ENCODE data around the gene MAN2A1. TPM values are rescaled to one million over a fixed set of nuclear protein-coding genes. Genes with fewer than 3 reads are reported as not detected.
A peak's percentile ranks its signal among the peaks of the same experiment; 100 is the strongest.

Gene MAN2A1
- total and polyA plus RNA-seq, 2 experiments from 2014 or later = 20.8 to 54.6 TPM

DNA sequence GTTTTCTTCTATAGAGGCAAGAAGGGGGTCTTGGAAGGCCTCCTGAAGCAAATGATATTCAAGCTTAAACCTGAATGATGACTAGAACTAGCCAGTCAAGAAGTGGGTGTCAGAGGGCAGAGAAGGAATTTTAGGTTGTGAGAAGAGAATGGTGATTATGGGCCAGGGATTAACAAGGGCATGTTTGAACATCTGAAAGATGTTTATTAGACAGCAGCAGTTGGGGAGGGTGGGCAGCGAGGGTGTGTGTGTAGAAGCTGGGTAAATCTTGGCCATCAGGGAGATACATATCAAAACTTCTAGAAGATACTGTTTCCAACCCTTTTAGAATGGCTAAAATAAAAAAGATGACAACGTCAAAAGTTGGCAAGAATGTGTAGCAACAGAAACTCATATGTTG lies 54.5 kb downstream of the MAN2A1 start:
- peaks cover 64% of the 10 kb centered on the region for H3K4me1 ChIP-seq (ENCODE audit: insufficient read depth)
- H3K9me2 ChIP-seq (ENCODE audit: insufficient read depth) = no peaks in the 10 kb centered on the region
- H3K4me3 ChIP-seq = no peak overlapping the region
- peak overlapping the region; percentile 70 for H3K27ac ChIP-seq
- TF ChIP-seq EZH2 (IDR thresholded peaks at IDR 0.05; ENCODE audit: insufficient read depth, poor library complexity, severe bottlenecking) = no peak
- no peak for TF ChIP-seq EZH2phosphoT487 (IDR thresholded peaks at IDR 0.05; ENCODE audit: insufficient read depth, low read depth)
- DNase-seq = no peak
- no peaks in the 10 kb centered on the region for H4K20me1 ChIP-seq (ENCODE audit: insufficient read depth)
- no peak overlapping the region for H3K9ac ChIP-seq
- H3K27me3 ChIP-seq (replicated peaks; ENCODE audit: insufficient read depth) = no peaks in the 10 kb centered on the region
- in situ Hi-C loops (cut with MboI) = no loop called here
- H3K9me3 ChIP-seq (ENCODE audit: low read depth) = no peaks in the 10 kb centered on the region
- WGBS, 2 experiments (ENCODE audit: low coverage in 1 of 2, low lambda C conversion rate in 2 of 2, missing lambda C conversion rate in 2 of 2) = 72 to 92% methylated on average over 2 of the region's 2 CpGs
- H3F3A ChIP-seq (ENCODE audit: insufficient read depth) = peaks cover 43% of the 10 kb centered on the region
- peak overlapping the region; percentile 13 for H3K4me2 ChIP-seq (ENCODE audit: unreplicated experiment)
- H3K79me2 ChIP-seq (ENCODE audit: insufficient read depth) = peaks cover 63% of the 10 kb centered on the region
- no peak overlapping the region for H2AFZ ChIP-seq
- no peaks in the 10 kb centered on the region for H3K36me3 ChIP-seq (ENCODE audit: low read depth)

DNA sequence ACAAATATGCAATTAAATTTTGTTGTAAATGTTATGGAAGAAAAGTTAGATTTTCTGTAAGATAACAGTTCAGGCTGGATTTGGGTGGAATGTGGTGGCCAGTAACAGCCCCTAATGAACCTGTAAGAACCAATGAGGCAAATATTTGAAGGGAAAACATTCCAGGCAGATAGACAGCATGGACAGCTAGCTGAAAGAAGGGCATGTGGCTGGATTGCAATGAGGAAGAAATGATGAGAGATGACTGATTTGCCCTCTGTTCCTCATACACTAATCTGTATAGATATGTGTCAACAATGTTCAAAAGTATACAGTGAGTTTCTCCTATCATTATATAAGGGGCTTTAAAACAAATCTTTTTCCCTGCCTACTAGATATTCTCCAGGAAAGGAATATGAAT lies 58.8 kb downstream of the MAN2A1 start:
- H3K9me2 ChIP-seq (ENCODE audit: insufficient read depth) = no peaks in the 10 kb centered on the region; the same call in 1 of the 2 replicates
- H3K9me3 ChIP-seq (ENCODE audit: low read depth) = no peaks in the 10 kb centered on the region
- no peak overlapping the region for H3K9ac ChIP-seq
- H3K27me3 ChIP-seq (replicated peaks; ENCODE audit: insufficient read depth) = no peaks in the 10 kb centered on the region
- TF ChIP-seq EZH2 (IDR thresholded peaks at IDR 0.05; ENCODE audit: insufficient read depth, poor library complexity, severe bottlenecking) (no peak), EZH2phosphoT487 (IDR thresholded peaks at IDR 0.05; ENCODE audit: insufficient read depth, low read depth) (no peak)
- no peak overlapping the region for H3K4me3 ChIP-seq
- no peaks in the 10 kb centered on the region for H4K20me1 ChIP-seq (ENCODE audit: insufficient read depth)
- H3F3A ChIP-seq (ENCODE audit: insufficient read depth) = peaks cover 27% of the 10 kb centered on the region
- H2AFZ ChIP-seq = no peak overlapping the region
- peaks cover 25% of the 10 kb centered on the region for H3K4me1 ChIP-seq (ENCODE audit: insufficient read depth)
- peak overlapping the region; percentile 35 for H3K4me2 ChIP-seq (ENCODE audit: unreplicated experiment)
- peaks cover 69% of the 10 kb centered on the region for H3K79me2 ChIP-seq (ENCODE audit: insufficient read depth)
- peak; percentile 29 for DNase-seq
- in situ Hi-C loops (cut with MboI) = no loop called here
- H3K36me3 ChIP-seq (ENCODE audit: low read depth) = no peaks in the 10 kb centered on the region
- 0 out of 2 replicates have a peak overlapping the region, but pooled peaks have one; percentile 23 for H3K27ac ChIP-seq

- in situ Hi-C loops (cut with MboI) = no loop called here
- Histone ChIP-seq H3K9ac (no peak overlapping the region), H3K9me3 (ENCODE audit: low read depth) (no peaks in the 10 kb centered on the region), H3K4me3 (no peak overlapping the region), H3K9me2 (ENCODE audit: insufficient read depth) (no peaks in the 10 kb centered on the region; the same call in 1 of the 2 replicates), H3F3A (ENCODE audit: insufficient read depth) (peaks cover 15% of the 10 kb centered on the region), H3K4me2 (ENCODE audit: unreplicated experiment) (no peak overlapping the region), H3K27me3 (replicated peaks; ENCODE audit: insufficient read depth) (no peaks in the 10 kb centered on the region), H3K27ac (no peak overlapping the region), H3K4me1 (ENCODE audit: insufficient read depth) (peaks cover 13% of the 10 kb centered on the region), H2AFZ (no peak overlapping the region), H3K79me2 (ENCODE audit: insufficient read depth) (peaks cover 82% of the 10 kb centered on the region), H3K36me3 (ENCODE audit: low read depth) (no peaks in the 10 kb centered on the region), H4K20me1 (ENCODE audit: insufficient read depth) (no peaks in the 10 kb centered on the region)
- no peak for DNase-seq
- TF ChIP-seq EZH2phosphoT487 (IDR thresholded peaks at IDR 0.05; ENCODE audit: insufficient read depth, low read depth) = no peak
- no peak for TF ChIP-seq EZH2 (IDR thresholded peaks at IDR 0.05; ENCODE audit: insufficient read depth, poor library complexity, severe bottlenecking)
Measured at GRCh38 chr5:109750463-109750862, 60.7 kb downstream of the MAN2A1 start.

DNA sequence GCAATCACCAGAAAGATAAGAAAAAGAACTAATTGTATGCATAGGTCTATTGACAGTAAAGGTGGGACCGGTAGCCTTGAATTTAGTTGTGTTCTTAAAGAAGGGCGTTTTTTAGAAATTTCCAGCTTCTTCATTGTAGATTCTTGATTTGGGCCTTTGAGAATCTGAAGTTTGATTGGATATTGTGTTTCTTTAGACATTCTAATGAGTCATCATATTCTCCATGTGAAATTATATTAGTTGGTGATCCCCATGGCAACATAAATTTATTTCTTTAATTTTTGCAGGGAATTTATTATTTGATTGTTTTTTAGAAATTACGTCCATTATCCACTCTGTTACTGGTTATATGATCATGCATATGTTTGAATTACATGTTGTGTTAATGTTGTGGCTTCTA lies 63.6 kb downstream of the MAN2A1 start:
- in situ Hi-C loops (cut with MboI) = no loop called here
- 79 to 88% methylated on average over 3 of the region's 3 CpGs for WGBS, 2 experiments (ENCODE audit: low coverage in 1 of 2, low lambda C conversion rate in 2 of 2, missing lambda C conversion rate in 2 of 2)

GRCh38 chr5:109754319-109754718 lies 64.6 kb downstream of the MAN2A1 start:
- Histone ChIP-seq H2AFZ (no peak overlapping the region), H4K20me1 (ENCODE audit: insufficient read depth) (no peaks in the 10 kb centered on the region), H3K9me3 (ENCODE audit: low read depth) (no peaks in the 10 kb centered on the region), H3K4me2 (ENCODE audit: unreplicated experiment) (no peak overlapping the region), H3K4me1 (ENCODE audit: insufficient read depth) (peaks cover 6% of the 10 kb centered on the region), H3K4me3 (no peak overlapping the region), H3K27me3 (replicated peaks; ENCODE audit: insufficient read depth) (no peaks in the 10 kb centered on the region), H3K79me2 (ENCODE audit: insufficient read depth) (peaks cover 68% of the 10 kb centered on the region), H3K9me2 (ENCODE audit: insufficient read depth) (no peaks in the 10 kb centered on the region; the same call in 1 of the 2 replicates), H3K9ac (no peak overlapping the region), H3K36me3 (ENCODE audit: low read depth) (0 out of 2 replicates have a peak, but pooled peaks cover 6% of the 10 kb centered on the region), H3K27ac (no peak overlapping the region), H3F3A (ENCODE audit: insufficient read depth) (peaks cover 14% of the 10 kb centered on the region; the same call in 1 of the 2 replicates)
- DNase-seq = no peak
- in situ Hi-C loops (cut with MboI) = no loop called here
- TF ChIP-seq EZH2 (IDR thresholded peaks at IDR 0.05; ENCODE audit: insufficient read depth, poor library complexity, severe bottlenecking) = no peak
- no peak for TF ChIP-seq EZH2phosphoT487 (IDR thresholded peaks at IDR 0.05; ENCODE audit: insufficient read depth, low read depth)

More for the DNA sequence above, 63.6 kb downstream of the MAN2A1 start:
- Histone ChIP-seq H3K4me2 (ENCODE audit: unreplicated experiment) (no peak overlapping the region), H3K36me3 (ENCODE audit: low read depth) (0 out of 2 replicates have a peak, but pooled peaks cover 6% of the 10 kb centered on the region), H3K9me3 (ENCODE audit: low read depth) (no peaks in the 10 kb centered on the region), H3K9me2 (ENCODE audit: insufficient read depth) (no peaks in the 10 kb centered on the region; the same call in 1 of the 2 replicates), H3K9ac (no peak overlapping the region), H3K27me3 (replicated peaks; ENCODE audit: insufficient read depth) (no peaks in the 10 kb centered on the region), H3F3A (ENCODE audit: insufficient read depth) (peaks cover 15% of the 10 kb centered on the region), H4K20me1 (ENCODE audit: insufficient read depth) (no peaks in the 10 kb centered on the region), H3K27ac (no peak overlapping the region), H2AFZ (no peak overlapping the region), H3K4me3 (no peak overlapping the region), H3K79me2 (ENCODE audit: insufficient read depth) (peaks cover 70% of the 10 kb centered on the region), H3K4me1 (ENCODE audit: insufficient read depth) (peaks cover 12% of the 10 kb centered on the region)
- no peak for TF ChIP-seq EZH2phosphoT487 (IDR thresholded peaks at IDR 0.05; ENCODE audit: insufficient read depth, low read depth)
- no peak for TF ChIP-seq EZH2 (IDR thresholded peaks at IDR 0.05; ENCODE audit: insufficient read depth, poor library complexity, severe bottlenecking)
- no peak for DNase-seq
